HG03442 (cell line): Measurements from ENCODE around the gene SPPL3.
"Not testable (repeated sequence)": the region's sequence is repeated elsewhere in the genome, so short reads cannot be mapped to it uniquely, and the experiment has no call there.

Experiments used
- ATAC-seq: cut with Tn5 transposase; IDR thresholded peaks from one replicate; pipeline ENCODE4 v1.9.1; 2021; ENCODE audit warnings: mild to moderate bottlenecking, moderate library complexity; ENCODE audit not compliant: unreplicated experiment

Gene SPPL3

DNA sequence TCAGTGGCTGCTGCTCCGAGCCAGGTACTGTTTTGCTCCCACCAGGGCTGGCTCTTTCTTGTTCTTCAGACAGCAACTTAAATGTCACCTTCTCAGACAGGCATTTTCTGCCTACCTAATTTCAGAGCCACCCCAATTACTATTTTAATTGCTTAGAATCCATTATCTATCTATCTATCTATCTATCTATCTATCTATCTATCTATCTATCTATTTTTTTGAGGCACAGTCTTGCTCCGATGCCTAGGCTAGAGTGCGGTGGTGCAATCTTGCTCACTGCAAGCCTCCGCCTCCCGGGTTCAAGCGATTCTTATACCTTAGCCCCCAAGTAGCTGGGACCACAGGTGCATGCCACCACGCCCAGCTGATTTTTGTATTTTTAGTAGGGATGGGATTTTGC, 58.5 kb downstream of the SPPL3 start:
- ATAC-seq = no peak

- no peak for ATAC-seq
Observed at GRCh38 chr12:120844768-120845449, 59.2 kb downstream of the SPPL3 start.

- no peak for ATAC-seq
Observed at GRCh38 chr12:120844297-120844696, 59.9 kb downstream of the SPPL3 start.

- no peak for ATAC-seq
Observed at GRCh38 chr12:120843472-120843871, 60.7 kb downstream of the SPPL3 start.

- no peak for ATAC-seq
Observed at GRCh38 chr12:120842595-120842994, 61.6 kb downstream of the SPPL3 start.

DNA sequence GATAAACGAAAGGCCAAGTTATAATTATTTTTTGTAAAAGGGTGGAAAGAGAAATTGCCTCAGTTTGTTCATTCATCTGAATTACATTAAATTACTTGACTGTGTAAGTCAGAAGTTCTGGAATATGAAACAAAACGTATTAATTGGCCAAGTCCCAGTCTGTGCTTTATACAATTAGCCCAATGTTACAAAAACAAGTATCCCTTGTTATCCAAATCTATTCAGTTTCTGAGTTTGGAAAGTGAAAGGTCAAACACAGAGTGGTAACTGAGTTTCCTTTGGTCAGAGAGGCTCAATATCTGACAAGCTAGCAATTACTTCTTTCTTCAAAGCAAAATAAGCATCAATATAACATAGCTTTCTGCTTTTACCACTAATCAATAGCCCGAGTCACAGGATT, 62.6 kb downstream of the SPPL3 start:
- no peak for ATAC-seq

- no peak for ATAC-seq
Observed at GRCh38 chr12:120839503-120839902, 64.7 kb downstream of the SPPL3 start.

DNA sequence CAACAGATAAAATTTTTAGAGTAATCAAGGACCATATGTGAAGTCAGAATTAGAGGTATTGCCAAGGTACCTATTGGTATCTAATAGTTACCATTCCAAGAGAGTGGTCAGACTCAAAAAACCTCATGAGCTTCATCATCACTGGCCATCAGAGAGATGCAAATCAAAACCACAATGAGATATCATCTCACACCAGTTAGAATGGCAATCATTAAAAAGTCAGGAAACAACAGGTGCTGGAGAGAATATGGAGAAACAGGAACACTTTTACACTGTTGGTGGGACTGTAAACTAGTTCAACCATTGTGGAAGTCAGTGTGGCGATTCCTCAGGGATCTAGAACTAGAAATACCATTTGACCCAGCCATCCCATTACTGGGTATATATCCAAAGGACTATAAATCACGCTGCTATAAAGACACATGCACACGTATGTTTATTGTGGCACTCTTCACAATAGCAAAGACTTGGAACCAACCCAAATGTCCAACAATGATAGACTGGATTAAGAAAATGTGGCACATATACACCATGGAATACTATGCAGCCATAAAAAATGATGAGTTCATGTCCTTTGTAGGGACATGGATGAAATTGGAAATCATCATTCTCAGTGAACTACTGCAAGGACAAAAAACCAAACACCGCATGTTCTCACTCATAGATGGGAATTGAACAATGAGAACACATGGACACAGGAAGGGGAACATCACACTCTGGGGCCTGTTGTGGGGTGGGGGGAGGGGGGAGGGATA, 65.4 kb downstream of the SPPL3 start:
- ATAC-seq = not testable (repeated sequence)

- ATAC-seq = no peak
Observed at GRCh38 chr12:120836114-120836684, 68.0 kb downstream of the SPPL3 start.

DNA sequence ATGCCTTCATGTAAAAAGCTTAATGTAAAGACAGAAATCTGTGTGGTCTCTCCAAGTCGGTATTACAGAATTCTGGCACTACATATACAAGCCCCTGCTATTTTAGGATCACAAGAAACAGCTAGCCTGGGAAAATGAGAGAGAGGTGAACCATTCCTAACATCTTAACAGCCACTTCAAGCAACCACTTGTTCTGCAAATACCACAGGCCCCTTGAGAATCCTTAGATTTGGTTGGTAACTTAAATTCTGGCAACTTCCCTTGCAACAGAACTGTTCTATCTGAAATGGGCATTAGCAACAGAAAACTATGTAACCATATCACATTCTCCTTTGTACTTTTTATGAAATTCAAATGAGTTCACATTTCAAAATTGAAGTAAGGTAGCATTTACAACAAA, 68.5 kb downstream of the SPPL3 start:
- no peak for ATAC-seq

- no peak for ATAC-seq
Observed at GRCh38 chr12:120835304-120835612, 68.9 kb downstream of the SPPL3 start.

- no peak for ATAC-seq
Observed at GRCh38 chr12:120834489-120835303, 69.5 kb downstream of the SPPL3 start.

GRCh38 chr12:120833849-120834248, 70.3 kb downstream of the SPPL3 start:
- ATAC-seq = no peak

GRCh38 chr12:120832737-120833136, 71.4 kb downstream of the SPPL3 start:
- no peak for ATAC-seq

DNA sequence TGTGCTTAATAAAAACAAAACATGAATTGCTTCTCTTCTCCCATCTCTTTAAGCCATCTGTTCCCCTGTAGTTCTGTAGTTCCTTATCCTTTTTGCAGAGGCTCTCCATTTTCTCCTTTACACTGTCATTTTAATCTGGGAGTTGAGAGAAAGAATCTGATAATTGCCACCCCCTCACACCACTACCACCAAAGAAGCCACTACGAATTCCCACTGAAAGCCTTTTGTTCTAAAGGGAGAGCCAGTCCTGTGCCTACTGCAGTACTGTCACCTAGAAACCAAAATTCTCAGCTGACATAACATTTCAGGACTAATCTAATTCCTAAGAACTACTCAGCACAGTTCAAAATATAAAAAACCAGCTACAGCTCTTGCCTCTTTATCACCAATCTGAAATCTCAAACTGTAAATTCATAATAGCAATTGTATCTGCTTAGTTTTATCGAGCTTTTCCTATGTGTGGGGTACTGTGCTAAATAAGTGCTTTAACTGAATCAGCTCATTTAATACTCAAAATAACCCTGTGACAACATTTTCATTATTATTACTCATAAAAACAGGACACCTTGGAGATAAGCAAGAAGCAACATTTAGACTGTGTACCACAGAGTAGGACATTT, 72.4 kb downstream of the SPPL3 start:
- ATAC-seq = no peak

- ATAC-seq = no peak
Observed at GRCh38 chr12:120830966-120831365, 73.2 kb downstream of the SPPL3 start.

GRCh38 chr12:120830052-120830940, 73.9 kb downstream of the SPPL3 start:
- ATAC-seq = no peak

DNA sequence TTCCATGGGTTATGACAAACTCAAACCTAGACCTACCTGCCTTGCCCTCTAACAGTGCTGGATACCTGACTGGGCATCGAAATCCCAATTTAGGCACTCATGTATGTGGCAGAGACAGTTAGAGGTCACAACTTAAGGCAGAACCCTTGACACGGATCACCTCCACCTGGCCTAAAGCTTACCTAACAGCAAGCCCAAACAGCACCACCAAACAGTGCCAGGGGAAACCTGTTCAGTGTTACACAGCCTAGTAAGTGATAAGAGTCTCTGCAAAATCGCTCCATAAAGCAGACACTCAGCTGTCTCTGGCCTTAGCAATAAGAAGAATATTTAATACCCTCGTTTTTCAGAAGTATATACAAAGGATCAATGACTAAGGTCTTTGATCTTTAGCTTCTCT, 77.8 kb downstream of the SPPL3 start:
- no peak for ATAC-seq

GRCh38 chr12:120825337-120825736, 78.8 kb downstream of the SPPL3 start:
- no peak for ATAC-seq
